Heart right ventricle (tissue), 16 donors: ENCODE results near the gene UBE2J2. TPM values are rescaled to one million over a fixed set of nuclear protein-coding genes. Genes with fewer than 3 reads are reported as not detected.
A peak's percentile ranks its signal among the peaks of the same experiment; 100 is the strongest.

Source experiments
- ATAC-seq, 8 donors: fragments of 200-7000 bp; cut with Tn5 transposase; one replicate each; pipeline ENCODE4 v1.9.1; 2020; ENCODE audit warnings: mild to moderate bottlenecking in 8 of 8, moderate library complexity in 8 of 8, moderate number of reproducible peaks in 1 of 8
- DNase-seq, 2 donors: peaks; one replicate each; pipeline ENCODE4 v3.0.0-alpha.2; 2020
- H3K27ac ChIP-seq, 10 donors: fragments of 200-600 bp; sonication (generic) in 2 of 10; one replicate each; pipeline versions ENCODE4 v1.5.0 to v1.8.0; 2020 to 2022; ENCODE audit warnings: mild to moderate bottlenecking in 3 of 10
- H3K27me3 ChIP-seq, 7 donors: fragments of 200-600 bp; one replicate each; pipeline ENCODE4 v1.8.0; 2021 to 2022; ENCODE audit warnings: mild to moderate bottlenecking in 2 of 7
- H3K36me3 ChIP-seq, 9 donors: fragments of 200-600 bp; sonication (generic) in 1 of 9; one replicate each; pipeline versions ENCODE4 v1.5.0 to v1.8.0; 2020 to 2022; ENCODE audit warnings: mild to moderate bottlenecking in 2 of 9
- H3K4me1 ChIP-seq, 9 donors: fragments of 200-600 bp; sonication (generic) in 1 of 9; one replicate each; pipeline versions ENCODE4 v1.5.0 to v1.8.0; 2020 to 2022; ENCODE audit warnings: mild to moderate bottlenecking in 4 of 9
- H3K4me3 ChIP-seq, 10 donors: fragments of 200-600 bp; sonication (generic) in 2 of 10; one replicate each; pipeline versions ENCODE4 v1.5.0 to v1.8.0; 2020 to 2022; ENCODE audit warnings: mild to moderate bottlenecking in 7 of 10, moderate library complexity in 2 of 10
- H3K9me3 ChIP-seq, 11 donors: fragments of 200-600 bp in 10 of 11; sonication (generic) in 2 of 11; one replicate each; pipeline versions ENCODE4 v1.5.0 to v1.8.0; 2013 to 2022; ENCODE audit warnings: mild to moderate bottlenecking in 2 of 11, control low read depth in 1 of 11, moderate library complexity in 1 of 11
- CTCF ChIP-seq, 9 donors: fragments of 200-600 bp; sonication (generic) in 2 of 9; IDR thresholded peaks; one replicate each; pipeline versions ENCODE4 v1.5.0 to v1.8.0; 2021 to 2022; ENCODE audit warnings: antibody characterized with exemption in 9 of 9, mild to moderate bottlenecking in 5 of 9, moderate library complexity in 1 of 9
- WGBS, 2 donors: extraction: QIAGEN DNeasy Blood & Tissue Kit; methylation state at CpG; one replicate each; pipeline ENCODE4 v1.1.7; 2013; ENCODE audit warnings: inconsistent platforms in 1 of 2; 5-methylcytosine and 5-hydroxymethylcytosine counted together
- intact Hi-C, 10 donors: fragments of 100-400 bp; cut with DNase I; formaldehyde crosslinking; loops; one replicate each; pipeline versions ENCODE4 v1.11.1 to v1.14.2; 2022
- polyA plus RNA-seq, 2 donors: library from polyadenylated mRNA; stranded (reverse); fragments of 200-250 nt; gene quantifications; one replicate each; pipeline ENCODE4 v1.2.3, GENCODE V29; 2013
- total RNA-seq, 10 donors: library from RNA; stranded (reverse); fragmentation: NEBNext Ultra II Directional in 3 of 10; extraction: Animal tissue kit (Norgen Biotek cat#: 25700) in 3 of 10; gene quantifications; one replicate each; pipeline versions ENCODE4 v1.2.1 to v1.2.4, GENCODE V29; 2021 to 2023
- donor health status: Arrhythmogenic right ventricular cardiomyopathy.
- donor health status: ischemic (EF 13 %, LVEDD 7.1; RV severe dilation, severe dysfunction).
- donor health status: healthy with polysubstance abuse.
- donor health status: DM: no; HTN: yes; CAD: no.
- donor health status: DM: no; HTN: no; CAD: no.
- donor health status: ischemic (EF 25% LVEDD 6.9; RV normal size, moderate dysfunction).
- donor health status: ischemic (EF 25% LVEDD 5.7; RV mildly dilated, moderate dysfunction).
- donor health status: healthy.
- donor health status: DM: yes; HTN: yes; CAD: no.
- donor health status: Ischemic cardiomyopathy.
- donor health status: ischemic (EF 35%, LVEDD 5.7; RV mildly dilated, moderate dysfunction).
- donor health status: nonischemic (EF 11% LVEDD 7.7; RV severe dilation, severe dysfunction).
- donor health status: DM: yes; HTN: yes; CAD: no.
- donor health status: PGD.
- donor health status: ischemic (EF 29% LVEDD 5.4; RV normal size, mild dysfunction).
- donor health status: nonischemic (EF 23%, LVEDD 6.1; RV moderate dilation, normal function).

The UBE2J2 gene
- total and polyA plus RNA-seq, 12 donors, result 23.5 to 44.1 (median 30.5) TPM

- Histone ChIP-seq H3K36me3 (no peaks in the 10 kb centered on the region), H3K9me3 (no peaks in the 10 kb centered on the region), H3K27ac (no peak overlapping the region), H3K4me3 (peak overlapping the region in 9 of 10 donors; percentile 26 to 47 (median 34)), H3K27me3 (peaks cover 15 to 53% (median 47%) of the 10 kb centered on the region in 7 donors), H3K4me1 (peaks cover 0 to 5% (median 0%) of the 10 kb centered on the region in 9 donors)
- ATAC-seq, result peak in 3 of 8 donors; percentile 45 to 53 (median 52)
- 46 to 64% methylated on average over 30 of the region's 30 CpGs for WGBS, 2 donors
- peak in 1 of 2 donors; percentile 27 for DNase-seq
- TF ChIP-seq CTCF (IDR thresholded peaks at IDR 0.05), result no peak
- intact Hi-C loops, result loop anchor here in 2 of 10 donors (10.0 kb wide), 1 partner anchor 120 kb away; no protein-coding TSS in a partner anchor
Measured at GRCh38 chr1:1244192-1244811, 29.4 kb downstream of the UBE2J2 start.

GRCh38 chr1:1243807-1244191 lies 29.9 kb downstream of the UBE2J2 start:
- Histone ChIP-seq H3K4me3 (peak overlapping the region in 9 of 10 donors; percentile 26 to 47 (median 34)), H3K27me3 (peaks cover 19 to 58% (median 52%) of the 10 kb centered on the region in 7 donors), H3K4me1 (peaks cover 0 to 5% (median 0%) of the 10 kb centered on the region in 9 donors), H3K27ac (no peak overlapping the region), H3K9me3 (no peaks in the 10 kb centered on the region), H3K36me3 (no peaks in the 10 kb centered on the region)
- 52 to 57% methylated on average over 21 to 23 of the region's 23 CpGs for WGBS, 2 donors
- ATAC-seq (peak in 3 of 8 donors; percentile 3 to 7 (median 7)), DNase-seq (peak in 1 of 2 donors; percentile 15)
- intact Hi-C loops, result loop anchor here in 2 of 10 donors (10.0 kb wide), 1 partner anchor 119 kb away; no protein-coding TSS in a partner anchor
- no peak for TF ChIP-seq CTCF (IDR thresholded peaks at IDR 0.05)

GRCh38 chr1:1243266-1243660 lies 30.4 kb downstream of the UBE2J2 start:
- Histone ChIP-seq H3K36me3 (no peaks in the 10 kb centered on the region), H3K9me3 (no peaks in the 10 kb centered on the region), H3K27ac (no peak overlapping the region), H3K4me3 (peak overlapping the region in 3 of 10 donors; percentile 29 to 35 (median 34)), H3K27me3 (peaks cover 19 to 61% (median 58%) of the 10 kb centered on the region in 7 donors), H3K4me1 (peaks cover 0 to 6% (median 0%) of the 10 kb centered on the region in 9 donors)
- no peak for TF ChIP-seq CTCF (IDR thresholded peaks at IDR 0.05)
- intact Hi-C loops, result loop anchor here in 2 of 10 donors (10.0 kb wide), 1 partner anchor 118 kb away; no protein-coding TSS in a partner anchor
- DNase-seq (no peak), ATAC-seq (no peak)
- 90 to 98% methylated on average over 20 to 23 of the region's 23 CpGs for WGBS, 2 donors

GRCh38 chr1:1242461-1243265 lies 31.0 kb downstream of the UBE2J2 start:
- Histone ChIP-seq H3K27me3 (peaks cover 19 to 65% (median 61%) of the 10 kb centered on the region in 7 donors), H3K36me3 (no peaks in the 10 kb centered on the region), H3K27ac (no peak overlapping the region), H3K4me3 (no peak overlapping the region), H3K4me1 (peaks cover 0 to 11% (median under 1%) of the 10 kb centered on the region in 9 donors), H3K9me3 (no peaks in the 10 kb centered on the region)
- peak in 1 of 2 donors; percentile 14 for DNase-seq
- no peak for TF ChIP-seq CTCF (IDR thresholded peaks at IDR 0.05)
- 90 to 91% methylated on average over 40 to 41 of the region's 41 CpGs for WGBS, 2 donors
- no peak for ATAC-seq
- intact Hi-C loops, result loop anchor here in 2 of 10 donors (10.0 kb wide), 1 partner anchor 118 kb away; no protein-coding TSS in a partner anchor
